HG03460 (cell line): ENCODE results near the gene NR6A1.

Source experiments
- ATAC-seq: cut with Tn5 transposase; IDR thresholded peaks from one replicate; pipeline ENCODE4 v1.9.1; 2021; ENCODE audit not compliant: unreplicated experiment

The NR6A1 gene

GRCh38 chr9:124730772-124731171 lies 40.3 kb downstream of the NR6A1 start:
- ATAC-seq = no peak

- ATAC-seq = no peak
Observed at GRCh38 chr9:124726886-124727285, 44.2 kb downstream of the NR6A1 start.

- ATAC-seq = no peak
Observed at GRCh38 chr9:124725068-124725452, 46.1 kb downstream of the NR6A1 start.

- no peak for ATAC-seq
Observed at GRCh38 chr9:124724415-124725067, 46.6 kb downstream of the NR6A1 start.

- no peak for ATAC-seq
Observed at GRCh38 chr9:124723352-124723751, 47.8 kb downstream of the NR6A1 start.

- ATAC-seq = no peak
Observed at GRCh38 chr9:124721109-124721906, 49.8 kb downstream of the NR6A1 start.

GRCh38 chr9:124720429-124721108 lies 50.5 kb downstream of the NR6A1 start:
- no peak for ATAC-seq

GRCh38 chr9:124718928-124719327 lies 52.2 kb downstream of the NR6A1 start:
- ATAC-seq = no peak

GRCh38 chr9:124717597-124717996 lies 53.5 kb downstream of the NR6A1 start:
- ATAC-seq = no peak

GRCh38 chr9:124716808-124717207 lies 54.3 kb downstream of the NR6A1 start:
- ATAC-seq = no peak

GRCh38 chr9:124710766-124711165 lies 60.3 kb downstream of the NR6A1 start:
- no peak for ATAC-seq

- no peak for ATAC-seq
Observed at GRCh38 chr9:124709292-124709690, 61.8 kb downstream of the NR6A1 start.

GRCh38 chr9:124708633-124709291 lies 62.3 kb downstream of the NR6A1 start:
- ATAC-seq = no peak

GRCh38 chr9:124708074-124708473 lies 63.0 kb downstream of the NR6A1 start:
- no peak for ATAC-seq

- ATAC-seq = no peak
Observed at GRCh38 chr9:124707666-124708065, 63.4 kb downstream of the NR6A1 start.

GRCh38 chr9:124706685-124707084 lies 64.4 kb downstream of the NR6A1 start:
- ATAC-seq = no peak

GRCh38 chr9:124699575-124699974 lies 71.5 kb downstream of the NR6A1 start:
- no peak for ATAC-seq

GRCh38 chr9:124698265-124698664 lies 72.8 kb downstream of the NR6A1 start:
- ATAC-seq = no peak

- no peak for ATAC-seq
Observed at GRCh38 chr9:124697326-124698200, 73.5 kb downstream of the NR6A1 start.

- ATAC-seq = no peak
Observed at GRCh38 chr9:124696101-124696500, 75.0 kb downstream of the NR6A1 start.
